Glutamatergic neuron (in vitro differentiated cells): ENCODE data around the gene DLG1. TPM values are rescaled to one million over a fixed set of nuclear protein-coding genes. Genes with fewer than 3 reads are reported as not detected.

ENCODE experiments used
- DNase-seq: peaks from one replicate; pipeline ENCODE4 v3.0.0; 2022
- H3K27ac Mint-ChIP-seq: one replicate; pipeline ENCODE4 v1.8.0; 2020; ENCODE audit warnings: mild to moderate bottlenecking, mixed read lengths, inconsistent platforms; ENCODE audit not compliant: unreplicated experiment
- H3K27me3 Mint-ChIP-seq: one replicate; pipeline ENCODE4 v1.8.0; 2020; ENCODE audit warnings: mild to moderate bottlenecking, moderate library complexity, mixed read lengths, inconsistent platforms; ENCODE audit not compliant: unreplicated experiment
- H3K36me3 Mint-ChIP-seq: one replicate; pipeline ENCODE4 v1.8.0; 2020; ENCODE audit warnings: mild to moderate bottlenecking, mixed read lengths, inconsistent platforms; ENCODE audit not compliant: unreplicated experiment
- H3K4me1 Mint-ChIP-seq: one replicate; pipeline ENCODE4 v1.8.0; 2020; ENCODE audit warnings: mild to moderate bottlenecking, low read depth, mixed read lengths, inconsistent platforms; ENCODE audit not compliant: unreplicated experiment
- H3K4me3 Mint-ChIP-seq: one replicate; pipeline ENCODE4 v1.8.0; 2020; ENCODE audit warnings: mild to moderate bottlenecking, mixed read lengths, inconsistent platforms; ENCODE audit not compliant: unreplicated experiment
- H3K9me3 Mint-ChIP-seq: one replicate; pipeline ENCODE4 v1.8.0; 2020; ENCODE audit warnings: mild to moderate bottlenecking, moderate library complexity, mixed read lengths, inconsistent platforms; ENCODE audit not compliant: unreplicated experiment
- total RNA-seq: library from RNA; stranded (reverse); fragmentation: NEBNext Ultra II Directional; extraction: Animal tissue kit (Norgen Biotek cat#: 25700); gene quantifications from one replicate; pipeline ENCODE4 v1.2.1, GENCODE V29; 2021; ENCODE audit not compliant: unreplicated experiment
- TF ChIP-seq, protein P1 (sequence below): fragments of 200-600 bp; sonication (generic); IDR thresholded peaks from one replicate; pipeline ENCODE4 v1.5.0; 2021; ENCODE audit not compliant: partially characterized antibody, unreplicated experiment

Gene DLG1
- total RNA-seq, 1 donor from 2014 or later: 66.0 TPM

DNA sequence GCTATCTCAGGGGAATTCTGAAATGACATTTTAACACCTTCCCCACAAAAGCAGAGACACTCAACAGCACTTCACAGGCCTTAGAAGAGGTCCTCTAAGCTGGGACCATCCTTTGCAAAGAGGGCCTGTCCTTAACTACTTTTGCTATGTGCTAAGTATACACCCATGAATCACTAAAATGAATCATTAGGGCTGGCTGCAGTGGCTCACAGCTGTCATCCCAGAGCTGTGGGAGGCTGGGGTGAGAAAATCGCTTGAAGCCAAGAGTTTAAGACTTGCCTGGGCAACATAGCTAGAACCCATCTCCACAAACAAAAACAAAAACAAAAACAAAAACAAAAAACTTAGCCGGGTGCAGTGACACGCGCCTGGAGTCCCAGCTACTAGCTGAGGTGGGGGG is 214.9 kb downstream of the DLG1 start:
- Mint-ChIP-seq H3K4me1 (peaks cover 2% of the 10 kb centered on the region), H3K36me3 (no peaks in the 10 kb centered on the region), H3K27me3 (no peaks in the 10 kb centered on the region), H3K27ac (no peak overlapping the region), H3K4me3 (no peak overlapping the region), H3K9me3 (peaks cover 2% of the 10 kb centered on the region)
- TF ChIP-seq, protein P1, sequence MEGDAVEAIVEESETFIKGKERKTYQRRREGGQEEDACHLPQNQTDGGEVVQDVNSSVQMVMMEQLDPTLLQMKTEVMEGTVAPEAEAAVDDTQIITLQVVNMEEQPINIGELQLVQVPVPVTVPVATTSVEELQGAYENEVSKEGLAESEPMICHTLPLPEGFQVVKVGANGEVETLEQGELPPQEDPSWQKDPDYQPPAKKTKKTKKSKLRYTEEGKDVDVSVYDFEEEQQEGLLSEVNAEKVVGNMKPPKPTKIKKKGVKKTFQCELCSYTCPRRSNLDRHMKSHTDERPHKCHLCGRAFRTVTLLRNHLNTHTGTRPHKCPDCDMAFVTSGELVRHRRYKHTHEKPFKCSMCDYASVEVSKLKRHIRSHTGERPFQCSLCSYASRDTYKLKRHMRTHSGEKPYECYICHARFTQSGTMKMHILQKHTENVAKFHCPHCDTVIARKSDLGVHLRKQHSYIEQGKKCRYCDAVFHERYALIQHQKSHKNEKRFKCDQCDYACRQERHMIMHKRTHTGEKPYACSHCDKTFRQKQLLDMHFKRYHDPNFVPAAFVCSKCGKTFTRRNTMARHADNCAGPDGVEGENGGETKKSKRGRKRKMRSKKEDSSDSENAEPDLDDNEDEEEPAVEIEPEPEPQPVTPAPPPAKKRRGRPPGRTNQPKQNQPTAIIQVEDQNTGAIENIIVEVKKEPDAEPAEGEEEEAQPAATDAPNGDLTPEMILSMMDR: no peak
- DNase-seq: no peak

GRCh38 chr3:197082871-197083270 is 215.5 kb downstream of the DLG1 start:
- H3K36me3 Mint-ChIP-seq: no peaks in the 10 kb centered on the region
- DNase-seq: no peak
- peaks cover 2% of the 10 kb centered on the region for H3K4me1 Mint-ChIP-seq
- no peaks in the 10 kb centered on the region for H3K27me3 Mint-ChIP-seq
- H3K27ac Mint-ChIP-seq: no peak overlapping the region
- TF ChIP-seq, protein P1: no peak
- peaks cover 2% of the 10 kb centered on the region for H3K9me3 Mint-ChIP-seq
- no peak overlapping the region for H3K4me3 Mint-ChIP-seq

DNA sequence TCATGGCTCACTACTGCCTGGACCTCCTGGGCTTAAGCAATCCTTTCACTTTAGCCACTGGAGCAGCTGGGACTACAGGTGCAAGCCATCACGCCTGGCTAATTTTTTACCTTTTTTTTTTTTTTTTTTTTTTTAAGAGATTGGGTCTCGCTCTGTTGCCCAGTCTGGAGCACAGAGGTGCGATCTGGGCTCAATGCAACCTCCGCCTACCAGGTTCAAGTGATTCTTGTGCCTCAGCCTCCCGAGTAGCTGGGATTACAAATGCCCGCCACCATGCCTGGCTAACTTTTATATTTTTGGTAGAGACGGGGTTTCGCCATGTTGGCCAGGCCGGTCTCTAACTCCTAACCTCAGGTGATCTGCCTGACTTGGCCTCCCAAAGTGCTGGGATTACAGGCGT is 218.1 kb downstream of the DLG1 start:
- DNase-seq: no peak
- Mint-ChIP-seq H3K36me3 (no peaks in the 10 kb centered on the region), H3K27ac (no peak overlapping the region), H3K9me3 (no peaks in the 10 kb centered on the region), H3K4me3 (no peak overlapping the region), H3K27me3 (no peaks in the 10 kb centered on the region), H3K4me1 (peaks cover 2% of the 10 kb centered on the region)
- TF ChIP-seq, protein P1: no peak

- Mint-ChIP-seq H3K4me1 (no peaks in the 10 kb centered on the region), H3K27me3 (no peaks in the 10 kb centered on the region), H3K9me3 (no peaks in the 10 kb centered on the region), H3K36me3 (no peaks in the 10 kb centered on the region), H3K27ac (no peak overlapping the region), H3K4me3 (no peak overlapping the region)
- TF ChIP-seq, protein P1: no peak
- no peak for DNase-seq
Observed at GRCh38 chr3:197076415-197076814, 222.0 kb downstream of the DLG1 start.

DNA sequence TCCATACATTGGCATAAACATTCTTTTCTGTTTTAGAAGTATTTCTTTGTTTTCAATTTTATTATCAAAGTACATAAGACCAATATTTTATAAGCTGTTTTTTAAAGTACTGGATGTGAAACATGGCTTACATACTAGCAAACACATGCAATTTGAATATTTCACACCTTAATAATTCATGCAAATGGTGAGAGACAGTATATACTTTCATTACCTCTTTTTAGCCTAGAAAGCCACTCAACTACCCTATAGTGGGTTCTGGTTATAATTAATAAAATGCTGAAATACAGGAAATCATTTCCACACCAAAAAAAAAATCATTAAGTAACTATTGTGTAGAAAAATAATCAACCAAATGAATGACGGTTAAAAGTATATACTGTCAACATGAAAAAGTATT is 230.3 kb downstream of the DLG1 start:
- H3K27me3 Mint-ChIP-seq: no peaks in the 10 kb centered on the region
- peaks cover 2% of the 10 kb centered on the region for H3K9me3 Mint-ChIP-seq
- no peak overlapping the region for H3K27ac Mint-ChIP-seq
- DNase-seq: no peak
- TF ChIP-seq, protein P1: no peak
- no peaks in the 10 kb centered on the region for H3K4me1 Mint-ChIP-seq
- no peak overlapping the region for H3K4me3 Mint-ChIP-seq
- H3K36me3 Mint-ChIP-seq: no peaks in the 10 kb centered on the region
